ENCODE measurements around the gene CD48.

GRCh38 chr1:160710517-160711252 is 937 bp downstream of the CD48 start:
- TF ChIP-seq CTCF (IDR thresholded peaks at IDR 0.05; ENCODE audit: low read depth, low read length, poor library complexity, severe bottlenecking) = no peak
- TF ChIP-seq EZH2phosphoT487 (IDR thresholded peaks at IDR 0.05; ENCODE audit: borderline replicate concordance, low read length) = no peak

Data from DOHH2 (cell line).